ENCODE measurements around the gene IFIT2.

GRCh38 chr10:89337484-89337883, 35.6 kb downstream of the IFIT2 start:
- no peak for TF ChIP-seq CTCF (conservative IDR thresholded peaks at IDR 0.05; ENCODE audit: low read length)
- TF ChIP-seq EZH2phosphoT487 (IDR thresholded peaks at IDR 0.05; ENCODE audit: borderline replicate concordance, low read depth, low read length) = no peak

Measured in OCI-LY7 (cell line).